Stomach smooth muscle (tissue), 2 donors: Measurements from ENCODE around the gene GTF2F1.

Experiments used
- H3K27ac ChIP-seq: one replicate; pipeline ENCODE4 v1.7.0; 2013; ENCODE audit warnings: mild to moderate bottlenecking, low read length, inconsistent platforms
- H3K27me3 ChIP-seq, 2 donors: one replicate each; pipeline ENCODE4 v1.7.0; 2013; ENCODE audit warnings: low read length in 2 of 2; ENCODE audit not compliant: insufficient read depth in 2 of 2, control insufficient read depth in 1 of 2
- H3K36me3 ChIP-seq, 2 donors: one replicate each; pipeline ENCODE4 v1.7.0; 2013; ENCODE audit warnings: low read length in 2 of 2; ENCODE audit not compliant: control insufficient read depth in 2 of 2, insufficient read depth in 2 of 2
- H3K4me1 ChIP-seq: one replicate; pipeline ENCODE4 v1.7.0; 2013; ENCODE audit warnings: low read length; ENCODE audit not compliant: control insufficient read depth, insufficient read depth
- H3K4me3 ChIP-seq, 2 donors: one replicate each; pipeline ENCODE4 v1.7.0; 2013; ENCODE audit warnings: low read length in 2 of 2
- H3K9ac ChIP-seq, 2 donors: one replicate each; pipeline ENCODE4 v1.7.0; 2013; ENCODE audit warnings: low read length in 2 of 2, mild to moderate bottlenecking in 1 of 2
- H3K9me3 ChIP-seq, 2 donors: one replicate each; pipeline ENCODE4 v1.7.0; 2013; ENCODE audit warnings: low read length in 2 of 2; ENCODE audit not compliant: control insufficient read depth in 2 of 2
- donor health status: healthy.
- donor health status: Pancreatic carcinoma.

GTF2F1 gene

GRCh38 chr19:6425732-6426620, 33.0 kb upstream of the GTF2F1 start:
- peaks cover 30% of the 10 kb centered on the region for H3K4me1 ChIP-seq
- peaks cover 0 to 2% of the 10 kb centered on the region in 2 donors for H3K27me3 ChIP-seq
- H3K4me3 ChIP-seq, result peak overlapping the region; percentile 26 to 54
- peaks cover 0 to 4% of the 10 kb centered on the region in 2 donors for H3K36me3 ChIP-seq
- H3K9me3 ChIP-seq, result peaks cover 0 to 4% of the 10 kb centered on the region in 2 donors
- peak overlapping the region; percentile 88 for H3K27ac ChIP-seq
- H3K9ac ChIP-seq, result peak overlapping the region; percentile 16 to 47

DNA sequence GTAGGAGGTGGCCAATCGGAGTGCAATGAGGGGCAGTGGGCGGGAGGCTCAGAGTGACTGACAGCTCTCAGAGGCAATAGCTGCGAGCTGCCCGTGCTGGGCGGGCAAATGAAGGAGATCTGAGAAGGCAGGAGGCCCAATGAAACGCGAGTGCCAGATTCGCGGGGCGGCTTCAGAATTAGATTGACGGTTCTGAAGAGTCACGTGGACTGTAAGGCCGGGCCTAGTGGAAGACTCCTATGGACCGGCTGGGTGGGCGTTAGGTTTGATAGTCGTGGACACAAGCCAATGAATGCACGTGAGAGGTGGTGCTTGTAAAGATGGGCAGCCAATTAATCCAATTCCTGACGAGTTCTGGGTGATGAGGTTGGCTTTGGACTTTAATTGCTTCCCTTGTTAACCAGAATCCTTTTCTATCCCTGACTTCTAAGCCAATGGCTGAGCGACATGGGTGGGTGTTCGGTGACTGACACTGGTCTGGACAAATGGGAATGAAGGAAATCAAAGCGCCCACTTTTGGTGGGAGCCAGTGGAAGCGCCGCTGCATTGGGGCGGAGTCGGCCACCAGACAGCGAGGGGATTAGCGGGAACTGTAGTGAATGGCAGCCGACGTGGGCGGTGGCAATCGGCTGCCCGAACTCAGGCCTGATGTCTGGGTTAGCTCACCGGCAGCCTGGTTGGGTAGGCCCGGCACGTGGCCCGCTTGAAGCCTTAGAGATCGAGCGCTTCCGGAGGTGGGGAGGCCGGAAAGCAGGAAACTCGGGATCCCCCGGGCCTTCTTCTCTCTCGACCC, 32.2 kb upstream of the GTF2F1 start:
- H3K27me3 ChIP-seq, result peaks cover 0 to 2% of the 10 kb centered on the region in 2 donors
- peak overlapping the region; percentile 16 to 47 for H3K9ac ChIP-seq
- H3K4me3 ChIP-seq, result peak overlapping the region; percentile 26 to 54
- H3K36me3 ChIP-seq, result peaks cover 7% of the 10 kb centered on the region in 2 donors
- H3K9me3 ChIP-seq, result peaks cover 0 to 4% of the 10 kb centered on the region in 2 donors
- peak overlapping the region; percentile 88 for H3K27ac ChIP-seq
- H3K4me1 ChIP-seq, result peaks cover 30% of the 10 kb centered on the region

- peaks cover 32% of the 10 kb centered on the region for H3K4me1 ChIP-seq
- H3K9me3 ChIP-seq, result peaks cover 0 to 4% of the 10 kb centered on the region in 2 donors
- H3K36me3 ChIP-seq, result peaks cover 12 to 14% of the 10 kb centered on the region in 2 donors
- peak within 1 kb of the TSS; percentile 88 for H3K27ac ChIP-seq
- peak within 1 kb of the TSS; percentile 86 to 89 for H3K9ac ChIP-seq
- peak within 1 kb of the TSS; percentile 85 to 96 for H3K4me3 ChIP-seq
- H3K27me3 ChIP-seq, result peaks cover 0 to 2% of the 10 kb centered on the region in 2 donors
These were observed 31.4 kb upstream of the GTF2F1 start, which contains the start of gene KHSRP for GRCh38 chr19:6424195-6424938. Gene KHSRP, minus strand, starts transcription at chr19:6424811. Its CDS starts 110 bp downstream, at chr19:6424701.

DNA sequence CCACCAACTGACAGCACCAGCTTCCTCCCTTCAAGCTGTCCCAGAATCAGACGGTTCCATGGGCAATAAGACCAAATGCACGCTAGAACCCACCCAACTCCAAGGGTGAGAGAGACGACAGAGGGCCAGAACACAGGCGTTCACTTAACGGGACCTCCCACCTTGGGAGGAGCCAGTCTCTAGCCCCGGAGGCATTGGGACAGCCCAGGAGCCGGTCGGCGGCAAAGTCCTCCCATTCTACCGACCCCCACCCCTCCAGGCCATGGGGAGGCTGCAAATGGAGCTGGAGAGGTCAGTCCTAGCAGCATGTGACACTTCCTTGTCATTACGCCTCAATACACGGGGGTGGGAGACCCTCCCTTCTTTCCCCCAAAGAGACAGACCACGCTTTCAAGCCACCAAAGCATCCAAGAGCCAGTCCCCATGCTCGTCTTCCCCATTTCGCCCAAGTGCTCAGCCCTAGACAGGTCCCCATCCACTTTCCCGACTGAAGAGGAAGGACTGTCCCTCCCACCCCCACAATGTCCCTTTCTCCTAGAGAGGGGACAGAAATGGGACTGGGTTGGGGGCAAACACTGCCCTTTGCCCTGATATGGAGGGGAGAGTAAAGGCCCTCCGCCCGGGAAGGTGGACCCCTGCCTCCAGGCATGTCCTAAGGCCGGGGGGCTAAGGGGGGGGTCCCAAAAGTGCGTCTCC, 30.7 kb upstream of the GTF2F1 start:
- peaks cover 0 to 4% of the 10 kb centered on the region in 2 donors for H3K9me3 ChIP-seq
- peaks cover 34% of the 10 kb centered on the region for H3K4me1 ChIP-seq
- H3K27me3 ChIP-seq, result peaks cover 0 to 2% of the 10 kb centered on the region in 2 donors
- H3K9ac ChIP-seq, result peak overlapping the region; percentile 86 to 89
- peak overlapping the region; percentile 46 for H3K27ac ChIP-seq
- H3K36me3 ChIP-seq, result peaks cover 20 to 21% of the 10 kb centered on the region in 2 donors
- H3K4me3 ChIP-seq, result peak overlapping the region; percentile 85 to 96

GRCh38 chr19:6421075-6422014, 28.4 kb upstream of the GTF2F1 start:
- peaks cover 34% of the 10 kb centered on the region for H3K4me1 ChIP-seq
- peak overlapping the region in 1 of 2 donors; percentile 27 for H3K9ac ChIP-seq
- H3K36me3 ChIP-seq, result peaks cover 43 to 44% of the 10 kb centered on the region in 2 donors
- peaks cover 0 to 4% of the 10 kb centered on the region in 2 donors for H3K9me3 ChIP-seq
- no peaks in the 10 kb centered on the region for H3K27me3 ChIP-seq
- no peak overlapping the region for H3K27ac ChIP-seq
- peak overlapping the region in 1 of 2 donors; percentile 15 for H3K4me3 ChIP-seq

- H3K9me3 ChIP-seq, result no peaks in the 10 kb centered on the region
- H3K4me1 ChIP-seq, result peaks cover 26% of the 10 kb centered on the region
- H3K36me3 ChIP-seq, result peaks cover 56 to 59% of the 10 kb centered on the region in 2 donors
- no peak overlapping the region for H3K4me3 ChIP-seq
- H3K9ac ChIP-seq, result no peak overlapping the region
- no peak overlapping the region for H3K27ac ChIP-seq
- no peaks in the 10 kb centered on the region for H3K27me3 ChIP-seq
These were observed 25.6 kb upstream of the GTF2F1 start for GRCh38 chr19:6418562-6418932.

DNA sequence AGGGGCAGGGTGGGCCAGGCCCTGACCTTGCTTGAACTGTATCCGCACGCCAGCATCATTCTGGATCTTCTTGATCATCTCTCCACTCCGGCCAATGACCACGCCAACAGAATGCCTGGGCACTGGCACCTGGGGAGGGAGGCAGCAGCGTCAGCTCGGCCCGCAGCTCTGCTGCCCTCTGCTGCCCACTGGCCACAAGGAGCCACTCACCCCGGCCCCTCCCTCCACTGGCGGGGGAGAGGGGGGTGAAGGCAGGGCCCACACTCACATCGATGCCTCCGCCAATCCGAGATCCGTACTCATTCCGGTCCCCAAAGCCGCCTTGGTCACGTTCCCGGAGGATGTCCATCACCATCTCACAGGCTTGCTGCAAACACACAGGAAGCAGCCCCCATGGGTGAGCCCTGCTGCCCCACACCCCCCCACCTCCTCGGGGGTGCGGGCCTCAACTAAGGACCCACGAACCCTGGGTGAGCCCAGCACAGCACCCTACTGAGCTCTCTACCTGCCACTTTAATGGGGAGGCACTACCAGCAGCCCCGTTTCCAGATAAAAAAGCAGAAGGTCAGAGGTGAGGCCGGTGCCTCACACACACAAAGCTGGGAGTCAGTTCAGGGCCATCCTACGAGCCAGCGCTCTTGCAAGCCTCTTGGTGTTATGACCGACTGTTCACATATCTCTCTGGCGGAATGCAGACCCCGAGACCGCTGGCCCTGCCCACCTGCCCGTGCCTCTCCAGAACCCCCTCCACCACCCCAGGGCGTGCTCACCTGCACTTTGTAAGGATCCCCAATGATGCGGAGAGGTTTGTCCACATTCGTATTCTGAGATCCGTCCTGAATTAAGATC, 25.0 kb upstream of the GTF2F1 start:
- H3K27me3 ChIP-seq, result no peaks in the 10 kb centered on the region
- H3K27ac ChIP-seq, result no peak overlapping the region
- H3K9me3 ChIP-seq, result no peaks in the 10 kb centered on the region
- H3K9ac ChIP-seq, result no peak overlapping the region
- H3K4me3 ChIP-seq, result no peak overlapping the region
- peaks cover 20% of the 10 kb centered on the region for H3K4me1 ChIP-seq
- peaks cover 56 to 59% of the 10 kb centered on the region in 2 donors for H3K36me3 ChIP-seq

- Histone ChIP-seq H3K36me3 (peaks cover 56 to 59% of the 10 kb centered on the region in 2 donors), H3K9me3 (no peaks in the 10 kb centered on the region), H3K4me1 (peaks cover 14% of the 10 kb centered on the region), H3K9ac (no peak overlapping the region), H3K27me3 (no peaks in the 10 kb centered on the region), H3K27ac (no peak overlapping the region), H3K4me3 (no peak overlapping the region)
These were observed 23.9 kb upstream of the GTF2F1 start for GRCh38 chr19:6416658-6417405.
